Activated T-cell treated with anti-CD3 and anti-CD28 coated beads, Interleukin-2, amount 50 U/mL, for 72 hours (primary cell): ENCODE measurements around the gene CCDC32. TPM values are rescaled to one million over a fixed set of nuclear protein-coding genes. Genes with fewer than 3 reads are reported as not detected.

Experiments used
- ATAC-seq, 2 donors: fragments of 150-1000 bp; cut with Tn5 transposase; replicated peaks in 1 of 2; 2 replicates each; pipeline ENCODE4 v1.10.0; 2021; ENCODE audit warnings: moderate library complexity in 2 of 2, mild to moderate bottlenecking in 1 of 2
- DNase-seq, 2 donors: peaks; one replicate each; pipeline ENCODE4 v3.0.0; 2021 to 2022; ENCODE audit warnings: mixed read lengths in 1 of 2
- H3K27ac Mint-ChIP-seq: one replicate; pipeline ENCODE4 v1.8.0; 2022; ENCODE audit warnings: mild to moderate bottlenecking, moderate library complexity, mixed read lengths
- H3K27me3 Mint-ChIP-seq: one replicate; pipeline ENCODE4 v1.8.0; 2022; ENCODE audit warnings: low read depth, mixed read lengths
- H3K36me3 Mint-ChIP-seq, 2 donors: one replicate each; pipeline ENCODE4 v1.8.0; 2022; ENCODE audit warnings: mixed read lengths in 2 of 2, mild to moderate bottlenecking in 1 of 2; ENCODE audit not compliant: insufficient read depth in 2 of 2
- H3K4me1 Mint-ChIP-seq: one replicate; pipeline ENCODE4 v1.8.0; 2022; ENCODE audit warnings: low read depth, mixed read lengths
- H3K4me3 Mint-ChIP-seq, 2 donors: one replicate each; pipeline ENCODE4 v1.8.0; 2022; ENCODE audit warnings: mild to moderate bottlenecking in 2 of 2, mixed read lengths in 2 of 2, moderate library complexity in 2 of 2
- H3K9me3 Mint-ChIP-seq, 2 donors: one replicate each; pipeline ENCODE4 v1.8.0; 2022; ENCODE audit warnings: mixed read lengths in 2 of 2
- total RNA-seq, 2 donors: library from RNA; stranded (reverse); gene quantifications; one replicate each; pipeline ENCODE4 v1.2.3, GENCODE V29; 2022

CCDC32 gene
- total RNA-seq, 2 donors from 2014 or later, result 34.8 to 38.1 TPM

- H3K4me1 Mint-ChIP-seq, result no peaks in the 10 kb centered on the region
- H3K27me3 Mint-ChIP-seq, result no peaks in the 10 kb centered on the region
- no peak overlapping the region for H3K27ac Mint-ChIP-seq
- H3K36me3 Mint-ChIP-seq, result no peaks in the 10 kb centered on the region
- no peak for ATAC-seq
- no peak overlapping the region for H3K4me3 Mint-ChIP-seq
- H3K9me3 Mint-ChIP-seq, result no peaks in the 10 kb centered on the region
- DNase-seq, result no peak
Measured at GRCh38 chr15:40528801-40529200, 36.0 kb downstream of the CCDC32 start.

- H3K27me3 Mint-ChIP-seq, result no peaks in the 10 kb centered on the region
- no peak for ATAC-seq
- no peak for DNase-seq
- no peaks in the 10 kb centered on the region for H3K4me1 Mint-ChIP-seq
- H3K9me3 Mint-ChIP-seq, result no peaks in the 10 kb centered on the region
- no peak overlapping the region for H3K27ac Mint-ChIP-seq
- no peak overlapping the region for H3K4me3 Mint-ChIP-seq
- H3K36me3 Mint-ChIP-seq, result no peaks in the 10 kb centered on the region
Measured at GRCh38 chr15:40525855-40526254, 39.0 kb downstream of the CCDC32 start.

- Mint-ChIP-seq H3K27me3 (no peaks in the 10 kb centered on the region), H3K9me3 (no peaks in the 10 kb centered on the region), H3K4me3 (no peak overlapping the region), H3K4me1 (peaks cover 6% of the 10 kb centered on the region), H3K27ac (no peak overlapping the region), H3K36me3 (no peaks in the 10 kb centered on the region)
- ATAC-seq (no peak), DNase-seq (no peak)
Measured at GRCh38 chr15:40523611-40524010, 41.2 kb downstream of the CCDC32 start.

- no peak for ATAC-seq
- no peak for DNase-seq
- H3K4me3 Mint-ChIP-seq, result no peak overlapping the region
- H3K36me3 Mint-ChIP-seq, result no peaks in the 10 kb centered on the region
- peaks cover 28% of the 10 kb centered on the region for H3K27me3 Mint-ChIP-seq
- H3K4me1 Mint-ChIP-seq, result peaks cover 17% of the 10 kb centered on the region
- H3K27ac Mint-ChIP-seq, result no peak overlapping the region
- H3K9me3 Mint-ChIP-seq, result no peaks in the 10 kb centered on the region
Measured at GRCh38 chr15:40516322-40516721, 48.5 kb downstream of the CCDC32 start.

GRCh38 chr15:40513609-40514008 lies 51.2 kb downstream of the CCDC32 start:
- Mint-ChIP-seq H3K9me3 (no peaks in the 10 kb centered on the region), H3K4me1 (peaks cover 22% of the 10 kb centered on the region), H3K4me3 (no peak overlapping the region), H3K36me3 (no peaks in the 10 kb centered on the region), H3K27me3 (peaks cover 49% of the 10 kb centered on the region), H3K27ac (no peak overlapping the region)
- ATAC-seq (no peak), DNase-seq (no peak)

- H3K4me3 Mint-ChIP-seq, result peak overlapping the region; percentile 68 to 81
- H3K27me3 Mint-ChIP-seq, result peaks cover 60% of the 10 kb centered on the region
- peaks cover 25% of the 10 kb centered on the region for H3K4me1 Mint-ChIP-seq
- H3K36me3 Mint-ChIP-seq, result no peaks in the 10 kb centered on the region
- ATAC-seq (no peak), DNase-seq (no peak)
- no peak overlapping the region for H3K27ac Mint-ChIP-seq
- no peaks in the 10 kb centered on the region for H3K9me3 Mint-ChIP-seq
Measured at GRCh38 chr15:40512440-40512839, 52.4 kb downstream of the CCDC32 start.

- ATAC-seq, result peak; percentile 73 to 79
- Mint-ChIP-seq H3K4me3 (peak overlapping the region; percentile 81 to 90), H3K4me1 (peaks cover 31% of the 10 kb centered on the region), H3K9me3 (no peaks in the 10 kb centered on the region), H3K36me3 (no peaks in the 10 kb centered on the region), H3K27me3 (peaks cover 68% of the 10 kb centered on the region), H3K27ac (no peak overlapping the region)
- peak; percentile 48 to 50 for DNase-seq
Measured at GRCh38 chr15:40511472-40512133, 53.2 kb downstream of the CCDC32 start.

GRCh38 chr15:40511093-40511471 lies 53.8 kb downstream of the CCDC32 start:
- Mint-ChIP-seq H3K27me3 (peaks cover 73% of the 10 kb centered on the region), H3K9me3 (no peaks in the 10 kb centered on the region), H3K27ac (no peak overlapping the region), H3K36me3 (no peaks in the 10 kb centered on the region), H3K4me1 (peaks cover 32% of the 10 kb centered on the region), H3K4me3 (peak overlapping the region; percentile 81 to 90)
- peak; percentile 34 to 35 for DNase-seq
- ATAC-seq, result peak; percentile 55 to 59

- H3K9me3 Mint-ChIP-seq, result no peaks in the 10 kb centered on the region
- H3K4me1 Mint-ChIP-seq, result peaks cover 32% of the 10 kb centered on the region
- no peak for ATAC-seq
- no peak overlapping the region for H3K27ac Mint-ChIP-seq
- H3K27me3 Mint-ChIP-seq, result peaks cover 80% of the 10 kb centered on the region
- no peaks in the 10 kb centered on the region for H3K36me3 Mint-ChIP-seq
- DNase-seq, result no peak
- H3K4me3 Mint-ChIP-seq, result peak overlapping the region; percentile 42 to 45
Measured at GRCh38 chr15:40510201-40510600, 54.6 kb downstream of the CCDC32 start.

GRCh38 chr15:40508216-40508615 lies 56.6 kb downstream of the CCDC32 start:
- H3K4me3 Mint-ChIP-seq, result no peak overlapping the region
- H3K4me1 Mint-ChIP-seq, result peaks cover 32% of the 10 kb centered on the region
- H3K27ac Mint-ChIP-seq, result no peak overlapping the region
- DNase-seq, result no peak
- no peaks in the 10 kb centered on the region for H3K36me3 Mint-ChIP-seq
- no peak for ATAC-seq
- peaks cover 76% of the 10 kb centered on the region for H3K27me3 Mint-ChIP-seq
- no peaks in the 10 kb centered on the region for H3K9me3 Mint-ChIP-seq

GRCh38 chr15:40506964-40507571 lies 57.8 kb downstream of the CCDC32 start:
- peaks cover 26% of the 10 kb centered on the region for H3K4me1 Mint-ChIP-seq
- ATAC-seq, result peak; percentile 75 to 80
- H3K27me3 Mint-ChIP-seq, result peaks cover 75% of the 10 kb centered on the region

More at GRCh38 chr15:40506964-40507571, 57.8 kb downstream of the CCDC32 start:
- no peak overlapping the region for H3K27ac Mint-ChIP-seq
- DNase-seq, result peak; percentile 71 to 76
- H3K4me3 Mint-ChIP-seq, result peak overlapping the region; percentile 62 to 63
- H3K36me3 Mint-ChIP-seq, result no peaks in the 10 kb centered on the region
- no peaks in the 10 kb centered on the region for H3K9me3 Mint-ChIP-seq
